Effector memory CD8-positive, alpha-beta T cell (primary cell): ENCODE measurements around the gene SGCE.

ENCODE experiments used
- ATAC-seq: fragments of 150-1000 bp; cut with Tn5 transposase; replicated peaks from 2 replicates; pipeline ENCODE4 v1.10.0; 2021; ENCODE audit warnings: mild to moderate bottlenecking, moderate library complexity
- DNase-seq, 3 experiments: peaks; one replicate each; pipeline ENCODE4 v3.0.0; 2021
- H3K27ac Mint-ChIP-seq, 2 donors: one replicate each; pipeline ENCODE4 v1.8.0; 2022; ENCODE audit warnings: mild to moderate bottlenecking in 2 of 2, mixed read lengths in 2 of 2, moderate library complexity in 2 of 2
- H3K27me3 Mint-ChIP-seq, 2 donors: one replicate each; pipeline ENCODE4 v1.8.0; 2022; ENCODE audit warnings: mixed read lengths in 2 of 2
- H3K36me3 Mint-ChIP-seq: one replicate; pipeline ENCODE4 v1.8.0; 2022; ENCODE audit warnings: mild to moderate bottlenecking, moderate library complexity, mixed read lengths; ENCODE audit not compliant: insufficient read depth
- H3K4me1 Mint-ChIP-seq, 2 donors: one replicate each; pipeline ENCODE4 v1.8.0; 2022; ENCODE audit warnings: low read depth in 2 of 2, mixed read lengths in 2 of 2
- H3K4me3 Mint-ChIP-seq, 2 donors: one replicate each; pipeline ENCODE4 v1.8.0; 2022; ENCODE audit warnings: mild to moderate bottlenecking in 2 of 2, mixed read lengths in 2 of 2, moderate library complexity in 2 of 2
- H3K9me3 Mint-ChIP-seq, 2 donors: one replicate each; pipeline ENCODE4 v1.8.0; 2022; ENCODE audit warnings: mixed read lengths in 2 of 2

The SGCE gene

GRCh38 chr7:94632338-94633013 lies 23.5 kb downstream of the SGCE start:
- no peak overlapping the region for H3K27ac Mint-ChIP-seq
- no peak overlapping the region for H3K4me3 Mint-ChIP-seq
- ATAC-seq (no peak), DNase-seq (no peak)
- no peaks in the 10 kb centered on the region for H3K9me3 Mint-ChIP-seq
- H3K4me1 Mint-ChIP-seq = no peaks in the 10 kb centered on the region
- peaks cover 17 to 27% of the 10 kb centered on the region in 2 donors for H3K27me3 Mint-ChIP-seq
- H3K36me3 Mint-ChIP-seq = no peaks in the 10 kb centered on the region

- Mint-ChIP-seq H3K9me3 (no peaks in the 10 kb centered on the region), H3K27ac (no peak overlapping the region), H3K4me1 (no peaks in the 10 kb centered on the region), H3K36me3 (no peaks in the 10 kb centered on the region), H3K4me3 (no peak overlapping the region), H3K27me3 (peaks cover 18 to 23% of the 10 kb centered on the region in 2 donors)
- ATAC-seq (no peak), DNase-seq (no peak)
Measured at GRCh38 chr7:94630855-94631254, 25.1 kb downstream of the SGCE start.

DNA sequence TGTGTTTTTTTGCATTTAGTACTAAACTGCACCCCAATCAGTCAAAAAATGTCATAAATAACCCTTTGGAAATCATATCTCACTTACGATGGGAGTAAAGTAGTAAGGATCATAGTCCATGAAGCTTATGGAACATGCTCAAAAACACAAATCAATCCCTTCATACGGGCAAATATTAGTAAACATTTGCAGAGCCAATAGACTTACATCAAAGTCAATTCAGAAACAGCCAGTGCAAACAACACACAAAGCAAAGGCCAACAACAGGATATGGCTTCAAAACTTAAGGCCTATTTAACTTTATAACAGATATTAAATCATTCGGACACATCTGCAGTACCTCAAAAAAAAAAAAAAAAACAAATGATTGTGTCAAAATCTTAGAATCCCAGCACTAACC lies 32.1 kb downstream of the SGCE start:
- no peak for DNase-seq
- H3K27me3 Mint-ChIP-seq = peaks cover 0 to 6% of the 10 kb centered on the region in 2 donors
- H3K9me3 Mint-ChIP-seq = no peaks in the 10 kb centered on the region

DNA sequence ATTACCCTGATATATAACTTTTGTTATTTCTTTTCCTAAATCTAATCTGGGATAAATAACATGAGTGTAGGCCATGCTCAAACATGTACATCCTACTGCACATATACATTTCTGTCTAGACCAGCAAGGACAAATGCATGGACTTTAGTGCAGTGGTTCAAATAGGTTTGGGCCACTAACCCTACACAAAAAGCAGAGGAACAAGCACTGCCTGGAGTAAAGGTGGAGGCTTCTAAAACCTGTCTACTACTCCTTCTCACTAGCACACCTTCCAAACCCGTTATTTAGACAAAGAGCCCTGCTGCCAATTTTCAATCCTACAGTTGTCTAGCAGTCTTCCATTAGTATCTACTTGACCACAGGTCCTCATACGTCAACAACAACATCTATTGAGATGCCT lies 34.8 kb downstream of the SGCE start:
- ATAC-seq (no peak), DNase-seq (no peak)
- Mint-ChIP-seq H3K27me3 (no peaks in the 10 kb centered on the region), H3K36me3 (no peaks in the 10 kb centered on the region), H3K4me3 (no peak overlapping the region), H3K4me1 (peaks cover 0 to 3% of the 10 kb centered on the region in 2 donors), H3K9me3 (no peaks in the 10 kb centered on the region), H3K27ac (no peak overlapping the region)

More for the DNA sequence above, 32.1 kb downstream of the SGCE start:
- no peaks in the 10 kb centered on the region for H3K36me3 Mint-ChIP-seq
- peaks cover 0 to 3% of the 10 kb centered on the region in 2 donors for H3K4me1 Mint-ChIP-seq
- ATAC-seq = no peak
- no peak overlapping the region for H3K27ac Mint-ChIP-seq
- no peak overlapping the region for H3K4me3 Mint-ChIP-seq

DNA sequence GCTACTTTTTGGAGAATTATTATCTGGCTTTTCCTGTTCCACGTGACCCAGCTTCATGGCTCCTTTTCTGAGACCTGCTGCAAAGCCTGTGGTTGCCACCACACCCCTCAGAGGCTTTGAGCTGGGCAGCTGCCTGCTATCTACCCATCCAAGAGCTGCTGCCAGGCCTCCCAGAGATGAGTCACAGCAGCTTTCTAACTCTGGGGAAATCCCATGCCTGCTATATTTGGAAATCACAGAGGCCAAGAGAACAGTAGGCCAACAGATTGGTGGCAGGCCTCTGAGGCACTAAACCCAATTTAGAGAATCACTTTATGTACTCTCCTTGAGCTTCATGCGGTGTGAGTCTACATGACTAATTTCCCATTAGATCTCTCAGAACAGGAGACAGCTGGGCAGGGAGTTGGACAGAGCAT lies 35.2 kb downstream of the SGCE start:
- Mint-ChIP-seq H3K36me3 (no peaks in the 10 kb centered on the region), H3K27me3 (no peaks in the 10 kb centered on the region), H3K27ac (no peak overlapping the region), H3K4me3 (no peak overlapping the region), H3K9me3 (no peaks in the 10 kb centered on the region), H3K4me1 (peaks cover 0 to 3% of the 10 kb centered on the region in 2 donors)
- DNase-seq (no peak), ATAC-seq (peak; percentile 41)

- H3K27ac Mint-ChIP-seq = peak overlapping the region in 1 of 2 donors; percentile 33
- H3K27me3 Mint-ChIP-seq = no peaks in the 10 kb centered on the region
- H3K4me3 Mint-ChIP-seq = no peak overlapping the region
- no peak for ATAC-seq
- H3K9me3 Mint-ChIP-seq = no peaks in the 10 kb centered on the region
- DNase-seq = no peak
- H3K4me1 Mint-ChIP-seq = peaks cover 0 to 3% of the 10 kb centered on the region in 2 donors
- H3K36me3 Mint-ChIP-seq = no peaks in the 10 kb centered on the region
Measured at GRCh38 chr7:94618126-94618525, 37.8 kb downstream of the SGCE start.

DNA sequence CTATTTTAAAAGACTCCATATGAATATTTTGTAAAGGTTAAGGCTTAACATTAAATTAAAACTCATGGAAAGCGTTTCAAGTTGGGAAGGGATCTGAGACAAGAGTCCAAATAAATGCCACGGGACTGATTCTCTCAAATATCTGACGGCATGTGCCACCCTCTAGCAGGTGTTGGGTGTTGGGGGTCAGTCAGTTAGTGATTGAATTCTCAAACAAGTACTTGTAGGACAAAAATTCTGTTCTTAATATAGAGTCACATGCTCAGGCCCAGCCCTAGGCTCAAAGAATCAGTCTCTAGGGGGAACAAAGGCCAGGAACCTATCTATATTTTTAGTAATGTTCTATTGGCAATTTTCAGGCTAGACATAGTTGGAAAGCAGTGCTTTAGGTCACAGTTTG lies 39.1 kb downstream of the SGCE start:
- no peaks in the 10 kb centered on the region for H3K27me3 Mint-ChIP-seq
- ATAC-seq = no peak

GRCh38 chr7:94615666-94616065 lies 40.3 kb downstream of the SGCE start:
- Mint-ChIP-seq H3K36me3 (no peaks in the 10 kb centered on the region), H3K27me3 (no peaks in the 10 kb centered on the region), H3K4me1 (peaks cover 0 to 2% of the 10 kb centered on the region in 2 donors), H3K4me3 (no peak overlapping the region), H3K27ac (no peak overlapping the region), H3K9me3 (no peaks in the 10 kb centered on the region)
- ATAC-seq (no peak), DNase-seq (no peak)

More for the DNA sequence above, 39.1 kb downstream of the SGCE start:
- Mint-ChIP-seq H3K36me3 (no peaks in the 10 kb centered on the region), H3K9me3 (no peaks in the 10 kb centered on the region), H3K4me1 (peaks cover 0 to 3% of the 10 kb centered on the region in 2 donors), H3K27ac (no peak overlapping the region), H3K4me3 (no peak overlapping the region)
- no peak for DNase-seq

- Mint-ChIP-seq H3K36me3 (no peaks in the 10 kb centered on the region), H3K27ac (no peak overlapping the region), H3K27me3 (no peaks in the 10 kb centered on the region), H3K9me3 (no peaks in the 10 kb centered on the region), H3K4me3 (no peak overlapping the region), H3K4me1 (no peaks in the 10 kb centered on the region)
- ATAC-seq (no peak), DNase-seq (no peak)
Measured at GRCh38 chr7:94612661-94613060, 43.3 kb downstream of the SGCE start.

GRCh38 chr7:94612253-94612652 lies 43.7 kb downstream of the SGCE start:
- no peak for DNase-seq
- no peak for ATAC-seq
- peaks cover 0 to 3% of the 10 kb centered on the region in 2 donors for H3K9me3 Mint-ChIP-seq
- no peaks in the 10 kb centered on the region for H3K36me3 Mint-ChIP-seq
- H3K27me3 Mint-ChIP-seq = no peaks in the 10 kb centered on the region
- no peak overlapping the region for H3K4me3 Mint-ChIP-seq
- no peak overlapping the region for H3K27ac Mint-ChIP-seq
- H3K4me1 Mint-ChIP-seq = no peaks in the 10 kb centered on the region

GRCh38 chr7:94609561-94609960 lies 46.4 kb downstream of the SGCE start:
- Mint-ChIP-seq H3K4me1 (no peaks in the 10 kb centered on the region), H3K4me3 (no peak overlapping the region), H3K36me3 (no peaks in the 10 kb centered on the region), H3K27ac (no peak overlapping the region), H3K27me3 (peaks cover 0 to 5% of the 10 kb centered on the region in 2 donors), H3K9me3 (peaks cover 1 to 8% of the 10 kb centered on the region in 2 donors)
- ATAC-seq (no peak), DNase-seq (no peak)

GRCh38 chr7:94605031-94605430 lies 50.9 kb downstream of the SGCE start:
- DNase-seq (no peak), ATAC-seq (no peak)
- peaks cover 1 to 8% of the 10 kb centered on the region in 2 donors for H3K9me3 Mint-ChIP-seq
- H3K27me3 Mint-ChIP-seq = peaks cover 0 to 5% of the 10 kb centered on the region in 2 donors
- no peak overlapping the region for H3K4me3 Mint-ChIP-seq
- H3K36me3 Mint-ChIP-seq = no peaks in the 10 kb centered on the region
- no peaks in the 10 kb centered on the region for H3K4me1 Mint-ChIP-seq
- peak overlapping the region in 1 of 2 donors; percentile 2 for H3K27ac Mint-ChIP-seq

GRCh38 chr7:94602181-94602580 lies 53.8 kb downstream of the SGCE start:
- DNase-seq = no peak
- Mint-ChIP-seq H3K4me1 (no peaks in the 10 kb centered on the region), H3K27me3 (peaks cover 0 to 5% of the 10 kb centered on the region in 2 donors), H3K36me3 (no peaks in the 10 kb centered on the region), H3K27ac (no peak overlapping the region), H3K9me3 (peaks cover 1 to 5% of the 10 kb centered on the region in 2 donors), H3K4me3 (no peak overlapping the region)
- ATAC-seq = no peak

GRCh38 chr7:94600267-94600666 lies 55.7 kb downstream of the SGCE start:
- H3K27me3 Mint-ChIP-seq = peaks cover 0 to under 1% of the 10 kb centered on the region in 2 donors

More at GRCh38 chr7:94600267-94600666, 55.7 kb downstream of the SGCE start:
- H3K4me1 Mint-ChIP-seq = no peaks in the 10 kb centered on the region
- ATAC-seq = no peak
- H3K27ac Mint-ChIP-seq = no peak overlapping the region
- no peaks in the 10 kb centered on the region for H3K36me3 Mint-ChIP-seq
- H3K4me3 Mint-ChIP-seq = no peak overlapping the region
- no peak for DNase-seq
- H3K9me3 Mint-ChIP-seq = no peaks in the 10 kb centered on the region
